H1 (cell line): ENCODE data around the gene RBM25. TPM values are rescaled to one million over a fixed set of nuclear protein-coding genes. Genes with fewer than 3 reads are reported as not detected.
A peak's percentile ranks its signal among the peaks of the same experiment; 100 is the strongest.

Experiments used
- CTCF ChIA-PET: fragments of 300-600 bp; sonication (Branson Sonifier 250); formaldehyde crosslinking; loops from one replicate; lab custom pipeline; 2021; ENCODE audit not compliant: partially characterized antibody; lab: Charles Lee
- POLR2A ChIA-PET: fragments of 300-600 bp; sonication (Branson Sonifier 250); formaldehyde crosslinking; loops from one replicate; lab custom pipeline; 2021; ENCODE audit warnings: inconsistent platforms; ENCODE audit not compliant: partially characterized antibody; lab: Charles Lee
- DNase-seq, 2 experiments: peaks; one replicate each; pipeline versions ENCODE4 v3.0.0 to v3.0.0-alpha.2; 2010 to 2022; ENCODE audit warnings: low spot score in 2 of 2, low read depth in 1 of 2, mixed read lengths in 1 of 2
- FAIRE-seq: peaks from 2 replicates; lab custom pipeline; 2011; peaks lifted over from hg19 to GRCh38; lab: Jason Lieb, UNC
- H2AFZ ChIP-seq: 2 replicates; pipeline ENCODE4 v1.8.1; 2012; ENCODE audit warnings: low read length, inconsistent platforms
- H2AK5ac ChIP-seq: 2 replicates; pipeline ENCODE4 v1.6.1; 2013; ENCODE audit warnings: low read depth, low read length
- H2BK120ac ChIP-seq: replicated peaks from 2 replicates; pipeline ENCODE3; 2013; ENCODE audit warnings: low read depth, low read length, inconsistent platforms
- H2BK12ac ChIP-seq: 2 replicates; pipeline ENCODE4 v1.6.1; 2013; ENCODE audit warnings: low read depth, low read length
- H2BK15ac ChIP-seq: 2 replicates; pipeline ENCODE4 v1.6.1; 2013; ENCODE audit warnings: low read length
- H2BK20ac ChIP-seq: 2 replicates; pipeline ENCODE4 v1.6.1; 2013; ENCODE audit warnings: low read length
- H2BK5ac ChIP-seq: 2 replicates; pipeline ENCODE4 v1.6.1; 2013; ENCODE audit warnings: low read depth, low read length
- H3K14ac ChIP-seq: 2 replicates; pipeline ENCODE4 v1.6.1; 2013; ENCODE audit warnings: inconsistent platforms; ENCODE audit not compliant: insufficient read length
- H3K18ac ChIP-seq: 2 replicates; pipeline ENCODE4 v1.6.1; 2013; ENCODE audit warnings: low read length; ENCODE audit errors: extremely low read depth
- H3K23ac ChIP-seq: 2 replicates; pipeline ENCODE4 v1.6.1; 2013; ENCODE audit warnings: inconsistent platforms; ENCODE audit not compliant: insufficient read length
- H3K23me2 ChIP-seq: 2 replicates; pipeline ENCODE4 v1.6.1; 2013; ENCODE audit warnings: low read depth, low read length
- H3K27ac ChIP-seq: 2 replicates; pipeline ENCODE4 v1.6.1; 2011; ENCODE audit warnings: low read depth, low read length, inconsistent platforms
- H3K27me3 ChIP-seq, 4 experiments: replicated peaks in 1 of 4; 1 replicate in 1 of 4; 2 replicates in 3 of 4; pipeline versions ENCODE4 v1.6.1 to v1.8.1; 2011 to 2013; ENCODE audit warnings: low read length in 3 of 4, mild to moderate bottlenecking in 3 of 4, inconsistent platforms in 2 of 4, mixed read lengths in 2 of 4, moderate library complexity in 1 of 4; ENCODE audit not compliant: control insufficient read depth in 3 of 4, insufficient read depth in 3 of 4; ENCODE audit errors: extremely low read depth in 1 of 4
- H3K36me3 ChIP-seq, 4 experiments: 2 replicates each; pipeline versions ENCODE4 v1.6.1 to v1.8.1; 2011 to 2013; ENCODE audit warnings: mild to moderate bottlenecking in 4 of 4, low read length in 3 of 4, moderate library complexity in 2 of 4, control low read depth in 1 of 4, inconsistent platforms in 1 of 4; ENCODE audit not compliant: insufficient read depth in 4 of 4, control insufficient read depth in 2 of 4
- H3K4ac ChIP-seq: replicated peaks from 2 replicates; pipeline ENCODE3; 2013; ENCODE audit warnings: low read length, low read depth, mixed read lengths, inconsistent platforms; ENCODE audit not compliant: insufficient read length
- H3K4me1 ChIP-seq, 4 experiments: replicated peaks in 1 of 4; 1 replicate in 1 of 4; 2 replicates in 3 of 4; pipeline versions ENCODE4 v1.6.1 to v1.8.1; 2011 to 2013; ENCODE audit warnings: low read length in 3 of 4, inconsistent platforms in 2 of 4, mixed read lengths in 1 of 4; ENCODE audit not compliant: insufficient read depth in 4 of 4, control insufficient read depth in 3 of 4
- H3K4me2 ChIP-seq, 2 experiments: 2 replicates each; pipeline versions ENCODE4 v1.6.1 to v1.8.1; 2011 to 2013; ENCODE audit warnings: low read depth in 2 of 2, low read length in 2 of 2, control low read depth in 1 of 2, inconsistent platforms in 1 of 2, mild to moderate bottlenecking in 1 of 2; ENCODE audit not compliant: insufficient read depth in 1 of 2
- H3K4me3 ChIP-seq, 4 experiments: fragments of 200-600, 300-600 bp in 1 of 4; sonication (generic), shearing (Covaris generic), sonication (Bioruptor Twin) in 1 of 4; 2 replicates each; pipeline versions ENCODE4 v1.5.1 to v1.8.1; 2011 to 2016; ENCODE audit warnings: low read length in 4 of 4, low read depth in 3 of 4, control low read depth in 2 of 4, inconsistent platforms in 2 of 4, mild to moderate bottlenecking in 2 of 4, mixed read lengths in 1 of 4, moderate library complexity in 1 of 4; ENCODE audit not compliant: insufficient read depth in 2 of 4; ENCODE audit errors: extremely low read depth in 1 of 4
- H3K56ac ChIP-seq: replicated peaks from 2 replicates; pipeline ENCODE3; 2013; ENCODE audit warnings: low read depth, mild to moderate bottlenecking, mixed read lengths, low read length, inconsistent platforms; ENCODE audit not compliant: insufficient read length
- H3K79me1 ChIP-seq: 2 replicates; pipeline ENCODE4 v1.6.1; 2013; ENCODE audit warnings: low read depth, low read length, control low read depth
- H3K79me2 ChIP-seq, 2 experiments: 2 replicates each; pipeline versions ENCODE4 v1.6.1 to v1.8.1; 2012 to 2013; ENCODE audit warnings: low read length in 2 of 2, mild to moderate bottlenecking in 2 of 2, inconsistent platforms in 1 of 2; ENCODE audit not compliant: insufficient read depth in 2 of 2, control insufficient read depth in 1 of 2
- H3K9ac ChIP-seq, 4 experiments: replicated peaks in 1 of 4; 1 replicate in 1 of 4; 2 replicates in 3 of 4; pipeline versions ENCODE4 v1.6.1 to v1.8.1; 2011 to 2013; ENCODE audit warnings: low read depth in 3 of 4, low read length in 3 of 4, control low read depth in 2 of 4, mild to moderate bottlenecking in 2 of 4, moderate library complexity in 2 of 4, inconsistent platforms in 1 of 4; ENCODE audit errors: extremely low read depth in 1 of 4
- H3K9me3 ChIP-seq, 2 experiments: 2 replicates each; pipeline versions ENCODE4 v1.6.1 to v1.8.1; 2012 to 2013; ENCODE audit warnings: mild to moderate bottlenecking in 2 of 2, moderate library complexity in 2 of 2, control low read depth in 1 of 2, inconsistent platforms in 1 of 2, low read depth in 1 of 2, low read length in 1 of 2, mixed read lengths in 1 of 2; ENCODE audit not compliant: insufficient read depth in 2 of 2
- H4K20me1 ChIP-seq, 2 experiments: replicated peaks in 1 of 2; 2 replicates each; pipeline versions ENCODE3 to v1.8.1; 2011 to 2013; ENCODE audit warnings: inconsistent platforms in 2 of 2, low read length in 2 of 2, mild to moderate bottlenecking in 1 of 2; ENCODE audit not compliant: insufficient read depth in 2 of 2, control insufficient read depth in 1 of 2
- H4K5ac ChIP-seq: 2 replicates; pipeline ENCODE4 v1.6.1; 2013; ENCODE audit warnings: low read length, low read depth, mixed read lengths, inconsistent platforms; ENCODE audit not compliant: insufficient read length
- H4K8ac ChIP-seq: 2 replicates; pipeline ENCODE4 v1.8.0; 2013; ENCODE audit warnings: mild to moderate bottlenecking, moderate library complexity, low read length, inconsistent platforms; ENCODE audit not compliant: insufficient read depth; ENCODE audit errors: extremely low read depth
- H4K91ac ChIP-seq: replicated peaks from 2 replicates; pipeline ENCODE3; 2013; ENCODE audit warnings: low read length, mixed read lengths, inconsistent platforms; ENCODE audit not compliant: insufficient read length
- BRCA1 ChIP-seq: IDR thresholded peaks from 2 replicates; pipeline ENCODE4 v1.6.1; 2012; ENCODE audit warnings: low read depth, low read length, improper control_type of control experiment
- CEBPB ChIP-seq: IDR thresholded peaks from 2 replicates; pipeline ENCODE4 v1.6.1; 2012; ENCODE audit warnings: low read depth, low read length
- CREB1 ChIP-seq: IDR thresholded peaks from 2 replicates; pipeline ENCODE4 v1.6.1; 2012; ENCODE audit warnings: inconsistent platforms
- EGR1 ChIP-seq: IDR thresholded peaks from 2 replicates; pipeline ENCODE4 v1.6.1; 2011; ENCODE audit warnings: low read depth, low read length, borderline replicate concordance
- TEAD4 ChIP-seq: IDR thresholded peaks from 2 replicates; pipeline ENCODE4 v1.6.1; 2012; ENCODE audit warnings: low read depth, low read length, inconsistent platforms, mixed read lengths
- polyA plus RNA-seq, 7 experiments: library from polyadenylated mRNA; depleted of rRNA in 3 of 7; stranded (reverse) in 5 of 7; unstranded in 2 of 7; fragments of >200 nt in 5 of 7; fragments of 200-250 nt in 2 of 7; gene quantifications; 1 replicate in 5 of 7; 2 replicates in 1 of 7; 4 replicates in 1 of 7; pipeline versions ENCODE4 v1.2.1 to v1.2.3, GENCODE V29; 2011 to 2013; ENCODE audit warnings: missing spikeins in 2 of 7, mixed read lengths in 2 of 7
- total RNA-seq: library from RNA; stranded (reverse); fragmentation: NEBNext Ultra II Directional; extraction: Animal tissue kit (Norgen Biotek cat#: 25700); gene quantifications from 2 replicates; pipeline ENCODE4 v1.2.1, GENCODE V29; 2021

RBM25 gene
- total and polyA plus RNA-seq, 2 of the 8 experiments (the other 6 are each of a cell fraction or from before 2014, with no cell fraction given), result 25.6 to 134 TPM

DNA sequence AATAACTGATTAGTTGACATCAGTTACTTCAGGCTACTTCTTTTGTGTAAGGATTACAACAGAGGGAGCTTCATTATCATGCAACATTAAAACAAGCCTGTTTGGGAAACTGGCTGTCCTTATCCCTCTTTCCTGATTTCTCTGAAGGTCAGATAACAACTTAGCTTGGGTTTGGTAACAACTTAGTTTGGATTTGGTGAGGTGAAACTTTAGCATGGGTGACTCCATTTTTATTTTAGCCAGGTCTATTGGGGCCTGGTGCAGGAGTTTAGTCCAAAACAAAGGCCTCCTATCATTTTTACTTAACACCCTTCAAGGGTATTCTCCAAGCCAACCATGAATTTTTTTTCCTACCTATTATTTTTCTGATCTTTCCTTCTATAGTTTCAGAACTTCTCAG lies 30.4 kb upstream of the RBM25 start:
- Histone ChIP-seq H4K8ac (no peak overlapping the region), H2BK5ac (no peak overlapping the region), H2AFZ (peak overlapping the region; percentile 82; the same call in 1 of the 2 replicates), H2BK12ac (no peak overlapping the region), H3K4me1 (no peaks in the 10 kb centered on the region; a peak in 1 of 7 replicates), H3K27me3 (no peaks in the 10 kb centered on the region), H3K4ac (no peak overlapping the region), H3K56ac (no peak overlapping the region), H2BK15ac (no peak overlapping the region), H3K4me2 (peak overlapping the region; percentile 44 to 68; a peak in 3 of 4 replicates), H3K36me3 (peaks cover 0 to 12% (median 6%) of the 10 kb centered on the region in 4 experiments; a peak in 4 of 8 replicates), H2BK120ac (no peak overlapping the region), H3K27ac (no peak overlapping the region), H4K5ac (peak overlapping the region; percentile 5), H3K23me2 (no peaks in the 10 kb centered on the region), H3K9me3 (no peaks in the 10 kb centered on the region), H3K4me3 (peak overlapping the region in 1 of 4 experiments; percentile 81; a peak in 1 of 8 replicates), H3K14ac (no peak overlapping the region), H3K23ac (no peak overlapping the region), H4K91ac (no peak overlapping the region), H2AK5ac (no peak overlapping the region), H4K20me1 (no peaks in the 10 kb centered on the region), H3K9ac (no peak overlapping the region), H3K79me2 (peaks cover 0 to 7% of the 10 kb centered on the region in 2 experiments; a peak in 3 of 4 replicates), H3K18ac (no peak overlapping the region), H2BK20ac (no peak overlapping the region), H3K79me1 (no peaks in the 10 kb centered on the region)
- TF ChIP-seq CEBPB, result no peak
- no peak for TF ChIP-seq CREB1
- TF ChIP-seq BRCA1, result no peak
- TF ChIP-seq TEAD4, result no peak
- TF ChIP-seq EGR1, result no peak
- ChIA-PET CTCF (interaction anchor here (0.7 to 2.4 kb wide), 5 partner anchors 9 to 31 kb away, joined by 3 to 6 read pairs (median 3); partner anchors contain the start of gene RBM25), POLR2A (interaction anchor here (0.9 to 1.9 kb wide), 6 partner anchors 27 to 108 kb away, joined by 3 to 34 read pairs (median 3); partner anchors contain the start of genes PSEN1 and RBM25)
- DNase-seq (no peak), FAIRE-seq (no peak)
